Rectal smooth muscle tissue (tissue), 1 donor: ENCODE data around the gene PPP6R1.
"Not testable (repeated sequence)": the region's sequence is repeated elsewhere in the genome, so short reads cannot be mapped to it uniquely, and the experiment has no call there.

Experiments used
- H3K27ac ChIP-seq: one replicate; pipeline ENCODE4 v1.7.0; 2013; ENCODE audit warnings: low read depth, low read length, inconsistent platforms
- H3K27me3 ChIP-seq: one replicate; pipeline ENCODE4 v1.7.0; 2013; ENCODE audit warnings: low read length; ENCODE audit not compliant: control insufficient read depth, insufficient read depth
- H3K36me3 ChIP-seq: one replicate; pipeline ENCODE4 v1.7.0; 2013; ENCODE audit warnings: low read length; ENCODE audit not compliant: control insufficient read depth, insufficient read depth
- H3K4me1 ChIP-seq: one replicate; pipeline ENCODE4 v1.7.0; 2013; ENCODE audit warnings: low read length; ENCODE audit not compliant: control insufficient read depth, insufficient read depth
- H3K4me3 ChIP-seq: one replicate; pipeline ENCODE4 v1.7.0; 2013; ENCODE audit warnings: low read length
- H3K9ac ChIP-seq: one replicate; pipeline ENCODE4 v1.7.0; 2013; ENCODE audit warnings: low read length

The PPP6R1 gene

DNA sequence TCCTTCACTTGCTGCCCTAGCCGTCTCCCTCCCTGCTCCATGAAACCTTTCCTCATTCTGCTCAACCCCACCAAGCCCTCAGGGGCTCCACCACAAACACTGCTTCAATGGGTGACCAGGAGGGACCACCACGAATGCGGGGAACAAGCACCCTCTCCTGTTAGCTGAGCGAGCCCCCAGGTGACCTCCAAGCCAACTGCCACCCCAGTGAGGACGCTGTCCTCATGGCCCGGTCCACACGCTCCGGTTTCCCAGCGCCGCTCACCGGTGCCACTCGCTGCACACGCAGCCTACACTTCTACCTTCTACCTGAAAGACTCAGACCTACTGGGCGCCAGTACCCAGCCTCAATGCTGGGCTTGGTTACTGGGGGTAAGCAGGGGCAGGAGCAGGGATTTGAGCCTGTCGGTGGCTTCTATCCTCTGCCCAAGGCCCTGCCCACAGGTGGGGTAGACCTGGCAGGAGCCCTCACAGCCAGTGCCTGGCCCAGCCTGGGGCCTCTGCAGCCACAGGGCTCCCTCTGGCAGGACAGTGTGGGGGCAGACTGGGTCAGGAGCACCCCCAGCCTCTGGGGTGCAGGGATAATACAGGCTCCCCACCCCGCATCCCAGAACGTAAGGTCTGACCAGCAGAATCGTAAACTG lies 29.6 kb downstream of the PPP6R1 start:
- H3K4me1 ChIP-seq = peaks cover 5% of the 10 kb centered on the region
- no peak overlapping the region for H3K4me3 ChIP-seq
- no peak overlapping the region for H3K27ac ChIP-seq
- H3K9ac ChIP-seq = no peak overlapping the region
- no peaks in the 10 kb centered on the region for H3K27me3 ChIP-seq
- H3K36me3 ChIP-seq = peaks cover 26% of the 10 kb centered on the region

DNA sequence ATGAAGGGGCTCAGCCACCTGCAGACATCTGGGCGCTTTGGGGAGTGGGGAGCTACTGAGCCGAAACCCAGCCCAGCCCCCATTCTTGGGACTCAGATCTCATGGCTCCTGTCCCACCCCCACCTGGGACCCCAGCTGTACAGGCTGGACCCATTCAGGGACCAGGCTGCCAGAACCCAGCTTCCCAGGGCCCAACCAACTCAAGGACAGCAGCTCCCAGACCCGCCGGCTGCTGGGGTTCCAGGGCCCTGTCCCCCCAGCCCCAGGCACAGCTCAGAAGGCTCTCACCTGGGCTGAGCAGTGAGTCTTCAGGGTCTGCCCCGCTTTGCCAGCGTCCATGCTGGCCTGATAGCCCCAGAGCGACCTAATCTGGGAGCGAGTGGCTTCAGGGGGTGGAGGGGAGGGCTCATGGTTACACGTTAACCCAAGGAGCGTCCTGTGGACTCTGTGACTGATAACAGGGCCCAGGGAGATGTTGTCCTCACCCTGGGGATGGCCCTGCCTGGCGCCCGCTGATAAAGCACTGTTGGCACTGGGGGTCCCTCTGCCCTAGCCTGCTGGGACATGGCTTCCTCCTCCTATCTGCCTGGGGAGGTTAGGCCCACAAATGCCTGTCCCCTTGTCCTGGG lies 30.3 kb downstream of the PPP6R1 start, which contains the start of gene TMEM86B:
TMEM86B (minus strand) TSS at position 361 of the 629 bp plus-strand sequence; CDS start at position 339, 22 bp downstream.
- peak within 1 kb of the TSS; percentile 8 for H3K27ac ChIP-seq
- H3K4me1 ChIP-seq = peaks cover 5% of the 10 kb centered on the region
- H3K36me3 ChIP-seq = peaks cover 25% of the 10 kb centered on the region
- no peak within 1 kb of the TSS for H3K4me3 ChIP-seq
- no peak within 1 kb of the TSS for H3K9ac ChIP-seq
- H3K27me3 ChIP-seq = no peaks in the 10 kb centered on the region

DNA sequence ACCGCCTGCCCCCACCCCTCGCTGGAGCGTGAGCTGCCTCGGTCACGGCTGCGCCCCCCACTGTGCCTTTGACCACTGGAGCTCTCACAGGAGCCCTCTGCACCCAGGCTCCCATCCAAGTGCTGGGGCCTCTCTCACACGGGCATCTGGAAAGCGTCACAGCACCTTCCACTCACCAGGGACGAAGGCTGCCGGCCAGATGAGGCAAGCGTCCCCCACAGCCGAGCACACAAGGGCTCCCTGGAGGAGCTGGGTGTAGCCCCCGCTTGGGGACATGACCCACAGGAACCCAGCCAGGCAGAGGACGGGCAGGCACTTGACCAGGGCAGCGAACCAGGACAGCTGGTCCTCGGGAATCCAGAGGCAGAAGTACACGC lies 30.8 kb downstream of the PPP6R1 start:
- Histone ChIP-seq H3K4me3 (no peak overlapping the region), H3K36me3 (peaks cover 25% of the 10 kb centered on the region), H3K4me1 (peaks cover 5% of the 10 kb centered on the region), H3K9ac (no peak overlapping the region), H3K27me3 (no peaks in the 10 kb centered on the region), H3K27ac (peak overlapping the region; percentile 8)

DNA sequence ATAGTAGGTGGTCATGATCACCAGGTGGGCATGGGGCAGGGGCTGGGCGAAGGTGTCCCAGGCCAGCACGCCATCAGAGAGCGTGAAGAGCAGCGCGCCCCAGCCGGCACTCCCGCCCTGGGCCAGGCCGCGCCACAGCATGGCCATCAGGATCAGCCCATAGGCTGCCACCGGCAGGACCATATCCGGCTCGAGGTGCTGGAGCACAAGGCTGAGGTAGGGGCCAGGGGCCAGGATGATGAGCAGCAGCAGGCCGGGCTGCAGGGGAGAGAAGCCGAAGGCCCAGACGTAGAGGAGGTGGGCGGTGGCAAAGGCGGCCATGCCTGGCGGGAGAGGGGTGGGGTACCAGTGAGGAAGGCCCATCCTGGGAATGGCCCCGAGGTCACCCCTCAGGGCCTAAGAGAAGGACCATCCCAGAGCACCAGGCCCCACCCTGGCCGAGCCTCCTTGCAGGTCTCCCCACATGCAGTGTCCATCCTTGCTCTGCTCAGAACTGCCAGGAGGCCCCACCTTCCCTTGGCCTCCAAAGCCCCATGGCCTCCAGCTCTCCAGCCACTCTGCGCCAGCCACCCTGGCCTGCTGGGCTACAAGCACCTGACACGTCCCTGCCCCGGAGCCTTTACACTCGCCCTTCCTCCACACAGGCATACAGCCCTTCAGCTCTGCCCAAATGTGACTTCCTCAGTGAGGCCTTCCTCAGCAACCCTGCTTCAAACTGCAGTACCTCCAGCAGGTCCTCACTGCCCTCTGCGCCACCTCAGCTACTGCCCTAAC lies 31.4 kb downstream of the PPP6R1 start:
- Histone ChIP-seq H3K4me3 (no peak overlapping the region), H3K36me3 (peaks cover 21% of the 10 kb centered on the region), H3K9ac (no peak overlapping the region), H3K4me1 (peaks cover 5% of the 10 kb centered on the region), H3K27me3 (no peaks in the 10 kb centered on the region), H3K27ac (peak overlapping the region; percentile 8)

DNA sequence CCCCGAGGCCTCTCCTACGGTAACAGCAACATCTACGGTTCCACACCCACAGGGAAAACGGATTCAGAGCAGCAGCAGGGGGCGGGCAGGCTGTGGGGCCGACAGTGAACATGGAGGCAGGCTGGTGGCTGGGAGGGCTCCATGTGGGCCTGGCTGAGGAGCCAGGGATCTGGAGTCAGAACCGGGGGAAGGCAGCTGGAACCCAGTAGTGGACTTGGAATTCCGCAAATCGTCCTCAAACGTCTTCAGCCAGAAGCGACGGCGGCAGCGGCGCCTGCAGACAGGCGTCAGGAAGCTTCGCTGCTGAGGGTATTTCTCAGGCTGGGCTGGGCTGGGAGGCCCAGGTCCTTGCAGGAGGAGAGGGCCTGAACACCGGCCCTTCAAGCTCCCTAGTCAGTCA lies 32.0 kb downstream of the PPP6R1 start:
- H3K4me3 ChIP-seq = no peak overlapping the region
- H3K36me3 ChIP-seq = peaks cover 16% of the 10 kb centered on the region

DNA sequence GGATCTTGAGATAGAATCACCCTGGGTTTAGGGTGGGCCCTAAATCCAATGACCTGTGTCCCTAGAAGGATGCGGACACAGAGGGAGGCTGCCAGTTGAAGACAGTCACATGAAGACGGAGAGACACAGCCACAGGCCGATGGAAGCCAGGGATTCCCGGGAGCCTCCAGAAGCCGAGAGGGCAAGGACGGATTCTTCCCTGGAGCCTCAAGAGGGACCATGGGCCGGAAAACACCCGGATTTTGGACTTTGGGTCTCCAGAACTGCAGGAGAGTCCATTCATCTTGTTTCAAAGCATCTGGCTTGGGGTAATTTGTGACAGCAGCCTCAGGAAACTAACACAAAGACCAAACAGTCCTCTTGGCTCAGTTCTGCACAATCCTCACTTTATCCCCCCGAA lies 32.5 kb downstream of the PPP6R1 start:
- H3K4me3 ChIP-seq = no peak overlapping the region
- H3K9ac ChIP-seq = no peak overlapping the region
- H3K27me3 ChIP-seq = no peaks in the 10 kb centered on the region
- peaks cover 5% of the 10 kb centered on the region for H3K4me1 ChIP-seq
- H3K27ac ChIP-seq = no peak overlapping the region
- H3K36me3 ChIP-seq = peaks cover 13% of the 10 kb centered on the region

More for the DNA sequence above, 32.0 kb downstream of the PPP6R1 start:
- Histone ChIP-seq H3K27me3 (no peaks in the 10 kb centered on the region), H3K27ac (no peak overlapping the region), H3K9ac (no peak overlapping the region), H3K4me1 (peaks cover 5% of the 10 kb centered on the region)

DNA sequence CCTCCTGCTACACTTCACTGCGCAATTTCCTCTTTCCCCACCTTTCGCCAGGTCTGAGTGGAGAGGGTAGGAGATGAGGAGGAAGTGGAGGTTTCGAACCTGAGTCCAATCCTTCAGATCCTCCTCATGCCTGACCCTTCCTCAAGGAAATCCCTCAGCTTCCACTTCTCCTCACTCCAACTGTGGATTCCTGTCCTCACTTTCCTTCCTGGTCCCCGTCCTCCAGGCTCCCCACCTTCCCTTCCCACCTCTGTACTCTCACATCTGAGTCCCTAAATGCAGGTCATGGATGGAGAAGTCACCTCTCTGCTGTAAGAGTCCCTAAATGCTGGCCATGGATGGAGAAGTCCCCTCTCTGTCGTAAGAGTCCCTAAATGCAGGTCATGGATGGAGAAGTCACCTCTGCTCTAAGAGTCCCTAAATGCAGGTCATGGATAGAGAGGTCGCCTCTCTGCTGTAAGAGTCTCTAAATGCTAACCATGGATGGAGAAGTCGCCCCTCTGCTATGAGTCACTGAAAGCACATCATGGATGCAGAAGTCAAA lies 33.3 kb downstream of the PPP6R1 start:
- peaks cover 5% of the 10 kb centered on the region for H3K4me1 ChIP-seq
- no peak overlapping the region for H3K9ac ChIP-seq
- no peak overlapping the region for H3K4me3 ChIP-seq
- no peaks in the 10 kb centered on the region for H3K27me3 ChIP-seq
- H3K27ac ChIP-seq = no peak overlapping the region
- H3K36me3 ChIP-seq = peaks cover 7% of the 10 kb centered on the region

DNA sequence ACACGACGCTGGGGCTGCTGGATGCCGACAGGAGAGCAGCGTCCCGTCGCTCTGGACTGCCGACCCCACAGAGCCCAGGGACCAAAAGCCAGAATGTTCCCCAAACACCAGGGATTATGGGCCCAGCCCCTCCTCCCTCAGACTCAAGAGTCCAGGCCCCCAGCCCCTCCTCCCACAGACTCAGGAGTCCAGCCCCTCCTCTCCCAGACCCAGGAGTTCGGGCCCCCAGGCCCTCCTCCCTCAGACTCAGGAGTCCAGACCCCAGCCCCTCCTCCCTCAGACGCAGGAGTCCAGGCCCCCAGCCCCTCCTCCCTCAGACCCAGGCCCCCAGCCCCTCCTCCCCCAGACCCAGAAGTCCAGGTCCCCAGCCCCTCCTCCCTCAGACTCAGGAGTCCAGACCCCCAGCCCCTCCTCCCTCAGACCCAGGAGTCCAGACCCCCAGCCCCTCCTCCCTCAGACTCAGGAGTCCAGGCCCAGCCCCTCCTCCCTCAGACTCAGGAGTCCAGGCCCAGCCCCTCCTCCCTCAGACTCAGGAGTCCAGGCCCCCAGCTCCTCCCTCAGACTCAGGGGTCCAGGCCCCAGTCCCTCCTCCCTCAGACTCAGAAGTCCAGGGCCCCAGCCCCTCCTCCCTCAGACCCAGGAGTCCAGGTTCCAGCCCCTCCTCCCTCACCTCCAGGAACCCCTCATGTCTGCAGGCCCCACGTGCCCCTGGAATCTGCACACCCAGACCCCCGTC lies 34.0 kb downstream of the PPP6R1 start:
- H3K27ac ChIP-seq, H3K4me3 ChIP-seq, H3K36me3 ChIP-seq, H3K9ac ChIP-seq, H3K27me3 ChIP-seq, H3K4me1 ChIP-seq: not testable (repeated sequence)

DNA sequence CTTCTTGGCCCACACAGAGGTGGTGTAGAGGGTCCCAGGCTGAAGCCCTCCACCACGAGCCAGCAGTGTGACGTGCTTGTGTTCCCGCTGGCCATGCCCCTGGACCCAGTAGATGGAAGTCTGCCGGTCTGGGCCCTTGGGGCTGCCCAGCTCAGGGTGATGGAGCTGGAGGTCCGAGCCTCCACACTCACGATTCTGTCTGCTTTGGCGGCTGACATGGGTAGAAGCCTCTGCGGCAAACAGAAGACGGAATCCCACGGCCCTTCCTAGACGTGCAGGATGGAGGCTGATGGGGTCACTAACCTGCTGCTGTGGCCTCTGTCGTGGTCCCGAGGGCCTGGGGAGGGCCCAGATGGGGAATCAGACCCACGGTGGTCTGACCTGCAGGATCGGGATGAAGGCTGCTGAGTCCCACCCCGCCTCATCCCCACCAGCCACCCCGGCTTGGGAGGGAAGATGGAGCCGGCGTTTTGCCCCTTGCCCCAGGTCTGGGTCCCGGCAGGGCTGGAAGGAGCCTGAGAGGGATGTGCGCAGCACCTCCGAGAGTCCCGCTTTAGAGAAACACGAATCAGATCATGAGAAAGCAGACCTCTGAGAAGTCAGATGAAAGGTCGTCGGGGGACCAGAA lies 34.7 kb downstream of the PPP6R1 start:
- peaks cover 4% of the 10 kb centered on the region for H3K36me3 ChIP-seq
- H3K4me3 ChIP-seq = no peak overlapping the region
- peaks cover 5% of the 10 kb centered on the region for H3K4me1 ChIP-seq
- H3K27ac ChIP-seq = no peak overlapping the region
- H3K9ac ChIP-seq = no peak overlapping the region
- no peaks in the 10 kb centered on the region for H3K27me3 ChIP-seq

DNA sequence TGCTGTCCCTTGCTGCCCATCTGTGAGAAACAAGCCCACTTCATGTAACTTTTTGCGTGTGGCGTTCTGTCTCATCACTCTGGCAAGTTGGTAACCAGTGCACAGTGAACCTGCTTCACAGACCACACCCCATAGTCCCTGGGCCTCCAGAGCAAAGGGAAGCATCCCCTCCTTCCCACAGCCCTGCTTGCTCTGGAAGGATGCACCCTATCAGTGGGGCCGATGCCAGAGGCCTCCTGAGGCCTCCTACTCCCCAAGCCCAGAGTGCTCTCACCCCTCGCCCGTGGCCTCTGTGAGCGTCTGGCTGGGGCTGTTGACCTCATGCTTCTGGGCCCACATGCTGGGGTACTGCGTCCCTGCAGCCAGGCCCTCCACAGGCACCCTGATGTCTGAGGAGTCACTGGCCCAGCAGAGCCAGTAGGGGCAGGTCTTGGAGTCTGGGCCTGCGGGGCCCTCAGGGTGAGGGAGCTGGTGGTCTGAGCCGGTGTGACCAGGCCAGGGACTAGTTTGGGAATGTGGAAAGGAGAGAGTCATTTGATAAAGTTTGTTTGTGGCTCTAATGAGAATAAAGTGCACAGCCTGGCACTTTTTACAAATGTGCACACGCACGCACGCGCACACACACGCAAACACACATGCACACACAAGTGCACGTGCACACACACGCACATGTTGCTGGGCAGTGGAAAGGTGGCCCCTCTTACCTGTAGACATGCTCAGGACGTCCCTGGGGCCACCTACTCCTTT lies 35.4 kb downstream of the PPP6R1 start:
- H3K36me3 ChIP-seq = peaks cover 4% of the 10 kb centered on the region
- H3K4me1 ChIP-seq = peaks cover 5% of the 10 kb centered on the region
- H3K27ac ChIP-seq = no peak overlapping the region
- H3K27me3 ChIP-seq = no peaks in the 10 kb centered on the region
- no peak overlapping the region for H3K4me3 ChIP-seq
- H3K9ac ChIP-seq = no peak overlapping the region

DNA sequence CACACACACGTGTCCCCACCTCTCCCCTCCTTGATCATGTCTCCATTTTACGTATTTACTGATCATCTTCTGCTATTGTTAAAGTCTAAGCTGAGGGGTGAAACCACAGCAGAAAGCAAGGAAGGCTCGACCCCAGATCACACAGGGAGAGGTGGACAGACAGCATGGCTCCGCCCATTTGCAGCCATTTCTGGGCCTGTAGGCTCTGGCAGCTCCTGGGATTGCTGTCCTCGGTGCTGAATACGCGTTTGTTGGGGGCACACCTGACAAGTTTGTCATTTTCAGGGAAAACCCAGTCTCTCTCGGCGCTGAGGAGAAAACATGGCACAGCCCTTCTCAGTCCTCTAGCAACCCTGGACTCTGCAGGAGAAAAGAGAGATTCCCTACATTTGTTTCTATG lies 38.3 kb downstream of the PPP6R1 start:
- H3K4me1 ChIP-seq = no peaks in the 10 kb centered on the region
- H3K27me3 ChIP-seq = no peaks in the 10 kb centered on the region
- no peaks in the 10 kb centered on the region for H3K36me3 ChIP-seq
- H3K27ac ChIP-seq = no peak overlapping the region
- H3K9ac ChIP-seq = no peak overlapping the region
- H3K4me3 ChIP-seq = no peak overlapping the region
